ENCODE results near the gene PITPNM3.

The PITPNM3 gene

GRCh38 chr17:6551356-6551755 is 5.0 kb downstream of the PITPNM3 start:
- DNase-seq = no peak

- no peak for DNase-seq
Observed at GRCh38 chr17:6549384-6550036, 6.8 kb downstream of the PITPNM3 start.

GRCh38 chr17:6548578-6549330 is 7.6 kb downstream of the PITPNM3 start:
- DNase-seq = no peak

GRCh38 chr17:6548034-6548433 is 8.3 kb downstream of the PITPNM3 start:
- no peak for DNase-seq

GRCh38 chr17:6547336-6547735 is 9.0 kb downstream of the PITPNM3 start:
- DNase-seq = no peak

GRCh38 chr17:6546069-6546718 is 10.2 kb downstream of the PITPNM3 start:
- no peak for DNase-seq

GRCh38 chr17:6545291-6545690 is 11.1 kb downstream of the PITPNM3 start:
- DNase-seq = no peak

- no peak for DNase-seq
Observed at GRCh38 chr17:6544011-6544370, 12.4 kb downstream of the PITPNM3 start.

GRCh38 chr17:6543079-6544010 is 13.0 kb downstream of the PITPNM3 start:
- DNase-seq = no peak

GRCh38 chr17:6542577-6542976 is 13.8 kb downstream of the PITPNM3 start:
- DNase-seq = no peak

- DNase-seq = no peak
Observed at GRCh38 chr17:6541886-6542285, 14.5 kb downstream of the PITPNM3 start.

GRCh38 chr17:6539871-6540270 is 16.5 kb downstream of the PITPNM3 start:
- DNase-seq = no peak

- DNase-seq = no peak
Observed at GRCh38 chr17:6536566-6537065, 19.7 kb downstream of the PITPNM3 start.

GRCh38 chr17:6536053-6536452 is 20.3 kb downstream of the PITPNM3 start:
- no peak for DNase-seq

- DNase-seq = no peak
Observed at GRCh38 chr17:6534846-6535514, 21.4 kb downstream of the PITPNM3 start.

GRCh38 chr17:6532441-6532885 is 23.9 kb downstream of the PITPNM3 start:
- no peak for DNase-seq

- no peak for DNase-seq
Observed at GRCh38 chr17:6531575-6531974, 24.8 kb downstream of the PITPNM3 start.

GRCh38 chr17:6530324-6530920 is 25.9 kb downstream of the PITPNM3 start:
- DNase-seq = no peak

- DNase-seq = no peak
Observed at GRCh38 chr17:6528557-6528956, 27.8 kb downstream of the PITPNM3 start.

GRCh38 chr17:6526362-6527152 is 29.8 kb downstream of the PITPNM3 start:
- DNase-seq = no peak

- DNase-seq = no peak
Observed at GRCh38 chr17:6525731-6526130, 30.6 kb downstream of the PITPNM3 start.

Measured in NCI-H1092 treated with DMSO at 0.1 percent for 48 hours (cell line).